SIG-M5 treated with dmso at 0.1 percent for 504 hours (cell line): ENCODE results near the gene FAM20B.

Source experiments
- DNase-seq: peaks from one replicate; lab custom pipeline; 2025; ENCODE audit not compliant: unreplicated experiment; lab: John Stamatoyannopoulos, UW

The FAM20B gene

GRCh38 chr1:179046808-179047635 lies 21.3 kb downstream of the FAM20B start:
- no peak for DNase-seq

GRCh38 chr1:179047636-179047997 lies 21.9 kb downstream of the FAM20B start:
- no peak for DNase-seq

GRCh38 chr1:179048339-179049124 lies 22.8 kb downstream of the FAM20B start:
- DNase-seq, result no peak

GRCh38 chr1:179052776-179053175 lies 27.1 kb downstream of the FAM20B start:
- peak; percentile 56 for DNase-seq

GRCh38 chr1:179053486-179053885 lies 27.8 kb downstream of the FAM20B start:
- DNase-seq, result no peak

- DNase-seq, result no peak
Measured at GRCh38 chr1:179055937-179056336, 30.2 kb downstream of the FAM20B start.

GRCh38 chr1:179058487-179059483 lies 33.1 kb downstream of the FAM20B start:
- peak; percentile 59 for DNase-seq

- no peak for DNase-seq
Measured at GRCh38 chr1:179061360-179062282, 35.9 kb downstream of the FAM20B start.

GRCh38 chr1:179066471-179066870 lies 40.8 kb downstream of the FAM20B start:
- DNase-seq, result no peak

GRCh38 chr1:179077396-179077795 lies 51.7 kb downstream of the FAM20B start:
- no peak for DNase-seq

GRCh38 chr1:179079113-179079761 lies 53.5 kb downstream of the FAM20B start:
- DNase-seq, result peak; percentile 88

GRCh38 chr1:179080866-179081686 lies 55.4 kb downstream of the FAM20B start:
- DNase-seq, result peak; percentile 61

- DNase-seq, result peak; percentile 72
Measured at GRCh38 chr1:179081687-179082332, 56.1 kb downstream of the FAM20B start, which contains the start of gene TOR3A. Gene TOR3A, plus strand, starts transcription at chr1:179082070. Its CDS starts 59 bp downstream, at chr1:179082129.

GRCh38 chr1:179082333-179082998 lies 56.8 kb downstream of the FAM20B start:
- DNase-seq, result peak; percentile 57

GRCh38 chr1:179082999-179083335 lies 57.3 kb downstream of the FAM20B start:
- peak; percentile 80 for DNase-seq

GRCh38 chr1:179083533-179083932 lies 57.8 kb downstream of the FAM20B start:
- DNase-seq, result no peak

GRCh38 chr1:179087665-179088064 lies 62.0 kb downstream of the FAM20B start:
- DNase-seq, result no peak
